GM08714 (cell line): Measurements from ENCODE around the gene EFTUD2.

ENCODE experiments used
- H3K4me3 ChIP-seq: fragments of 200-500 bp; sonication (Bioruptor generic); 2 replicates; pipeline ENCODE4 v1.5.1; 2014; ENCODE audit warnings: mild to moderate bottlenecking, low read length, inconsistent platforms
- ZNF274 ChIP-seq: IDR thresholded peaks from 2 replicates; pipeline ENCODE4 v1.6.1; 2012; ENCODE audit warnings: mild to moderate bottlenecking, low read depth, low read length

Gene EFTUD2

DNA sequence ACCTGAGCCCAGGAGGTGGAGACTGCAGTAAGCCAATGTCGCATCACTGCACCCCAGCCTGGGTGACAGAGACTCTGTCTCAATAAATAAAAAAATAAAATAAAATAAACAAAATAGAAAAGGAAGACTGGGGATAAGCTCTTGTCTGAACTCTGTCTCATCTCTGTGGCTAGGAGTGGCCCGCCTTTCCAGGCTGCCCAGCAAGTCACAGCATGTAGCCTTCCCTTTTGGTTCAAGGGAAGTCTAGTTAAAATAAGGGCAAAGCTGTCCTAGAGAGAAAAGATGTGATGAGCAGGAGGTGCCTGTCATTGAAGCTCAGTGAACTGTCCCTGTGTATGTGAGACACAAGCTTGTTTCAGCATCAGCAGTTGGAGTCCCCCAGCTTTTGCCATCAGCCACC lies 18.8 kb upstream of the EFTUD2 start:
- no peak for TF ChIP-seq ZNF274
- H3K4me3 ChIP-seq = no peak overlapping the region

DNA sequence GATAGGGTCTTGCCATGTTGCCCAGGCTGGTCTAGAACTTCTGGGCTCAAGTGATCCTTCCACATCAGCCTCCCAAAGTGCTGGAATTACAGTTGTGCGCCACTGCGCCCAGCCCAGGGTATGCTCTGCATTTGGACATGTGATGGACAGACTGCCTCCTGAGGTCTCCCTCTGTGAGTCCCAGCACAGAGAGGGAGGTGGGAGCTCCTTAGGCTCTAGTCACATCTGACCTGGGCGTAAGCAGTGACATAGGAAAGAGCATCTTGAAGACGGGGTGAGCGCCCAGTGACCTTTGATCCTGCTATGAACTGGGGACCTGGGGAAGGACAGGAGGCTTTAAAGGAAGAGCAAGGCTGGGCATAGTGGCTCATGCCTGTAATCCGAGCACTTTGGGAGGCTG lies 18.2 kb upstream of the EFTUD2 start:
- H3K4me3 ChIP-seq = no peak overlapping the region
- no peak for TF ChIP-seq ZNF274

DNA sequence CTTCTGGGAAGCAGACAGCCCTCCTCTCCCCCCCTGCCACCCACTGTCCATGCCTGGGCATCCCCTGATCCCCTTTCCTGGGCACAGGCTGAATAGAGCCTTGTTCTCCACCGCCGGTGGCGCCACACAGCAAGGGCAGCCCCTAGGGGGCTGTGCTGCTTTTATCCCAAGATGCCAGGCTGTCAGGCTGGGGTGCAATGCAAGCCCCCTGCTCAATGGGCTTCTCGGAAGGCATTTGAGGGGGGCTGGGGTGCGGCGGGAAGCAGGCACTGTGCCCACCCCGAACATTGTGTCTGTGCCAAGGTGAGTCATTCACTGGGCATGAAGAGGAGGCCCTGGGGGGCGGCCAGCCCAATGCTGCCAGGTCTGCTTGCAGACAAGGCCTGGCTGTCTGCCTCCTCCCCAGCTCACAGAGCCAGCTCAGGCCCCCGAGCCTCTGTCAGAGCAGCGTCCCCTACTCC lies 17.6 kb upstream of the EFTUD2 start:
- no peak for TF ChIP-seq ZNF274
- H3K4me3 ChIP-seq = no peak overlapping the region

DNA sequence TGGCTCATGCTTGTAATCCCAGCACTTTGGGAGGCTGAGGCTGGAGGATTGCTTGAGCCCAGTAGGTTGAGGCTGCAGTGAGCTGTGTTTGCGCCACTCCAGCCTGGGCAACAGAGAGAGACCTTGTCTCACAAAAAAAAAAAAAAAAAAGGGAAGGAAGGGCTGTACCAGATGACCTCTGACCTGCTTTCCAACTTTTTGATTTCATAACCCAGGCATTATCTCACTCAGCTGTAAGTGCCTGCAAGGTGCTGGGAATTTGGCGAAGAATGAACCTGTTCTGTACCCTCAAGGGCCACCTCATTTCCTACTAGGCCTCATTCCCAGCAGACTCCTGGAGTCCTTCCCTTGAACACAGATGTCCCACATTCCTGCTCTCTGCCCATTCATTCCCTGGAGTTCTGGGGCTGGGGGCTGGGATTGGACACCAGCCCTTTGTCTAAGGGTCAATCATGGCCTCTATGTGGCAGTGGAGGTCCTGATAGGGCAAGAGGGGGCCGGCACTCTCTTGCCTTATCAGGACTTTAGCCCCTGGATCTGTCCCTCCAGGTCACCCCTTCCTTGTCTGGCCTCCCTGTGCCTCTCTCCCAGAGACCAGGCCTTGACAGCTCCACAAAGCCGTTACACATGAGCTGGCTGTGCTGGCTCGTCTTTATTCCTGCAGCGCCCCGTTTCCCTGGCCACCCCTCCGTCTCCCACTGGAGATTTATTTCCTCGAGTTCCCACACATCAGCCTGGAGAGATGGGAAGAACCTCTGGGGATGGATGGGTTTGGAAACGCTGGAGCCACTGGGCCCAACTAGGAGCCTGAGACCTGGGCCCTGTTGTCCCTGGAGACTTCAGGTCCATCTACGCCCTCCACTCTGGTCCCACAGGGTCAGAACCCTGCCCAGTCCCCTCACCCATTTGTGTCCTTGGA lies 16.9 kb upstream of the EFTUD2 start:
- no peak for TF ChIP-seq ZNF274
- H3K4me3 ChIP-seq = no peak overlapping the region

DNA sequence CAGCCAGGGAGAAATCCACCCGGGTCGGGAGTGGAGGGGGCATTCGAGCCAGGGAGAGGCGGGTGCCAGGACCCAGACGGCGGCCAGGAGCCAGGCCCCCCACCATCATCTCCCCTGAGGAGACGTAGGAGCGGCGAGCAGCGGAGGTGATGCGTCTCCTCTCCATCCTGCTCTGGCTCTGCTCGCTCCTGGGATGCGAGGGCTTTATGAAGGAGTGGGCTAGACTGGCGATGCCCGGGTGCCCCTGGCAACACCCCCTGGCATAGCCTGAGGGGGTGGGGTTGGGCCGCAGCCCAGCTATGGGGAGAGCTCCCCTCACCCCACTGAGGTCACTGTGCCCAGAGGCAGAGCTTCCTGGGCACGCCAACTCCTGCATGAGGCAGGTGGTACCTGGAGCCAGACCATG lies 16.1 kb upstream of the EFTUD2 start, which contains the start of gene GFAP:
TSS of gene GFAP (minus strand) at position 180 of the 406 bp plus-strand sequence. CDS start at position 166, 14 bp downstream.
- no peak for TF ChIP-seq ZNF274
- no peak within 1 kb of the TSS for H3K4me3 ChIP-seq

DNA sequence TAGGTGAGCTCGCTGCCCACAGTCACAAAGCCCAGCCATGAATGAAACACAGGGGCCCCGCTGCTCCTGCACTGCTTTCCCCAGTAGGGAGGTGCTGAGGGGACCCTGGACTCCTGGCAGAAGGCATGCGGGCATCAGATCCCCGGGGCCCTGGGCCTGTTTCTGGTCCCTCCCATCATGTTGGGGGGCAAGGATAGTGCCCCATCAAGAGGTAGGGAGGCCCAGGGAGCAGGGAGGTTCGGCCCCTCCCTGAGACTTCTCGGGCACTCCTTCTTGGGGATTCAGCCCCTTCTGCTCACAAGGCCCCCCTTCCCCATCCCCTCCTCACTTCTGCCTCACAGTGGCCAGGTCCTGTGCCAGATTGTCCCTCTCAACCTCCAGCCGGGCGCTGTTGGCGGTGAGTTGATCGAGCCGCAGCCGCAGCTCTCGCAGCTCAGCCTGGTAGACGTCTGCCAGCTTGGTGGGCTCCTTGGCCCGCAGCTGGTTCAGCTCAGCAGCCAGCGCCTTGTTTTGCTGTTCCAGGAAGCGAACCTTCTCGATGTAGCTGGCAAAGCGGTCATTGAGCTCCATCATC lies 15.5 kb upstream of the EFTUD2 start:
- H3K4me3 ChIP-seq = no peak overlapping the region
- no peak for TF ChIP-seq ZNF274

DNA sequence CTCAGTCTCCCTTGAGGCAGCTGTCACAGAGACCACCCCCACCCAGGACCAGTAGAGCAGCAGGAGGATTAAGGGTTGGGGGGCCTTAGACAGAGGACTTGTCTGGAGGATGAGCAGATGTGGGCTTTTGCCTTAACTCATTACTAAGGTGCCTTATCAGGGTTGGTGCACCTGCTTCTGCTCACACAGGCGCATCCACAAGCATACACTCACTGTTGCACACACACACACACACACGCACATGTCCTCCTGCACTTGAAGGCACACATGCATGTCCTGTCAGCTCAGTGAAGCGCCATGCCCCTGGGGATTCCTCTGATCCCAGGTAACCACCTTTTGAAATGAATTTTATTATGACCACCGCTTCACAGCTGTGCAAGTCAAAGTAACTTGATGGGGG lies 14.9 kb upstream of the EFTUD2 start:
- H3K4me3 ChIP-seq = no peak overlapping the region
- TF ChIP-seq ZNF274 = no peak

DNA sequence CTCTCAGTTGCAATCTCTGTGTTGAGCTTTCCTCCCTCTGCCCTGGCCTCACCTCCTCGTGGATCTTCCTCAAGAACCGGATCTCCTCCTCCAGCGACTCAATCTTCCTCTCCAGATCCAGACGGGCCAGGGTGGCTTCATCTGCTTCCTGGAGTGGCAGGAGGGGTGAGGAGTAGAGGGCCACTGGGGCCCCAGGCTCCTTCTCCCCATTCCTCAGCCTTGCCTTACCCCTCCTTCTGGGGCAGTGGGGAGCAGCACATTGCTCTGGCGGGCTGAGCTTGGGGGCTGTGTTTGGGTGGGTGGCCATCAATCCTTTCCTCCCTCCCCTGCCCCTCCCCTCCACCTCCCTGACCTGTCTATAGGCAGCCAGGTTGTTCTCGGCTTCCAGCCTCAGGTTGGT lies 14.4 kb upstream of the EFTUD2 start:
- no peak for TF ChIP-seq ZNF274
- H3K4me3 ChIP-seq = no peak overlapping the region

DNA sequence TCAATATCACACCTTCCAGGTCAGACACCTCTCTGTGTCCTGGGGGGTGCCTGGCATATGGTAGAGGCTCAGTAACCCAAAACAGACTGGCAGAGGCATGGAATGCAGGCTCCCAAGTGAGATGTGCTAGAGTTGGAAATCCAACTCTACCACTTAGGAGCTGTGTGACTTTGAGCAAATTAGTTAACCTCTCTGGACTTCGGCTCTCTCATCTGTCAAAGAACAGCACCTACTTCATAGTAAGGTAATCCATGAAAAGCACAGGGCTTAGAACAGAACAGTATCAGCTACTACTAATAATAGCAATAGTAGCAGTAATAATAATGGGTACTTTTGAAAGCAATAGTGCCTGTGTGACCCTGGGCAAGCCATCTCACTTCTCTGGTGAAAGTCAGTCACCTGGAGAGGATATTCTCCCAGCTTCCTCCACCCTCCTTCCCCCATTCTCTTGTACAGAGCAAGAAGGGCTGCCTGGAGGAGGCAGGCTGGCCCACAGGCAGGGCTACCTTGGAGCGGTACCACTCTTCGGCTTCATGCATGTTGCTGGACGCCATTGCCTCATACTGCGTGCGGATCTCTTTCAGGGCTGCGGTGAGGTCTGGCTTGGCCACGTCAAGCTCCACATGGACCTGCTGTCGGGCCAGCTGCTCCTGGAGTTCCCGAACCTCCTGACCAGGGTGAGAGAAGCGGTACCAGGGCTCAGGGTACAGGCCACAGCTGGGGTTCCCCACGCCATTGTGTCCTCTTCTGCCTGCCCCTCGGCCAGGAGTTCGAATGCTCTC lies 13.7 kb upstream of the EFTUD2 start:
- TF ChIP-seq ZNF274 = no peak
- H3K4me3 ChIP-seq = no peak overlapping the region

DNA sequence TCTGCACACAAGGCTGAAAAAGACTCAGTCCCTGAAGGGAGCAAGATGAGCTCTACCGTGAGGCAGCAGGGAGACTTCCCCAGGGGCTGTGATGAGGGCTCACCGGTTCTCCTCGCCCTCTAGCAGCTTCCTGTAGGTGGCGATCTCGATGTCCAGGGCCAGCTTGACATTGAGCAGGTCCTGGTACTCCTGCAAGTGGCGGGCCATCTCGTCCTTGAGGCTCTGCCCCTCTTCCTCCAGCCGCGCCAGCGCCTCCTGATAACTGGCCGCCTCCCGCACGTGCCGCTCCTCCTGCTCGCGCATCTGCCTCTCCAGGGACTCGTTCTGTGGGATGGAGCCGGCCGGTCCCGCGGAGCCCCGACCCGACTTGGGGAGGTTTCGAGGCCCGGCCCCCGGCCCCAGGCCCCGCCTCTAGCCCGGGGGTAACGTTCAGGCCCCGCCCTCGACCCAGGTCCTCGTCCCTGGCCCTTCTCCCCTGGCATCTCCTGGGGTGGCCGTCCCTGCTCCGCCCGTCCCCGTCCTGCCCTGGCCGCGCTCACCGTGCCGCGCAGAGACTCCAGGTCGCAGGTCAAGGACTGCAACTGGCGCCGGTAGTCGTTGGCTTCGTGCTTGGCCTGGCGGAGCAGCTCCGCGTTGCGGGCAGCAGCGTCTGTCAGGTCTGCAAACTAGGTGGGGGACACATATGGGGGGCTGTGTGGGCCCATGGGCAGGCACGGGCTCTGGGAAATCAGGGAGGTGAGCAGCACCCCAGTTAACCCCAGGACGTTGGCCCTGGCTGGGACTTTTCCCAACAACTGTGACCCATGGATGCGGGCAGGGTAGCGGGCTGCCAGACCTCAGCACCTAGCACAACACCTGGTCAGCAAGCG lies 12.1 kb upstream of the EFTUD2 start:
- no peak for TF ChIP-seq ZNF274
- H3K4me3 ChIP-seq = no peak overlapping the region

DNA sequence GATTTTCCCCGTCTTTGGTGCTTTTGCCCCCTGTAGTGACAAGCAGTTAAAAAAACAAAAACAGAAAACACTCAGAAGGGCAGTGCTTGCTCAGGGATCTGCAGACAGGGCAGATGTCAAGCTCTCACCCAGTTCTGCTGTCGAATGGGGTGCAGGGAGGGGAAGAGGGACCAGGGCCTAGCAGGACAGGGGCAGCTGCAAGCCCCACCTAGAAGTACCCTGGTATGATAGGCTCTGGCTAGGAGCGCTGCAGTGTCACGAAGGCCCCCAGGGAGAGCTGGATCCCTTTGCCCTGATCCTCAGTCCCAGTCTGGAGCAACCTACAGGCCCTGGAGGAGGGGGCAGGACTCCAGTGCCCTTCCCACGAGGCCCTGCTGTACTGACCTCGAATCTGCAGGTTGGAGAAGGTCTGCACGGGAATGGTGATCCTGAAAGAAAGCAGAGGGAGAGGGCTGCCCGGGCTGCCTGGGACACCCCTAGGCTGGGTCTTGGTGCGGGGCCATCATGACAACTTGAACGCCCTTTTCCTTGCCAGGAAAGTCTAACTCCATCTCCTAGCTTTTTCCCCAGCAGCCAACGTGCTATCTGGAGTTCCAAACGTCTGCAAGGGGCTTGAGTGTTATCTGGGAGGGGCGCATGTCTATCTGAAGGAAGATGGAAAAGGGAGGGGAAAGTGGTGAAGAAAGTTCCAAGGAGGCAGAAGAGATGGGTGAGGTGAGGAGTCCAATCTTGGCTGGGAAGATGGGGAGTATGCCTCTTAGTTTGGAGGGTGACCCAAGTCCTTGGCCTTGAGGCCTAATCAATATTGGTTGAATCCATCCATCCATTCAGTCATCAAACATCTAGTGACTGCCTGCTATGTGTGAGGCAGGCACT lies 11.2 kb upstream of the EFTUD2 start:
- no peak for TF ChIP-seq ZNF274
- H3K4me3 ChIP-seq = no peak overlapping the region

DNA sequence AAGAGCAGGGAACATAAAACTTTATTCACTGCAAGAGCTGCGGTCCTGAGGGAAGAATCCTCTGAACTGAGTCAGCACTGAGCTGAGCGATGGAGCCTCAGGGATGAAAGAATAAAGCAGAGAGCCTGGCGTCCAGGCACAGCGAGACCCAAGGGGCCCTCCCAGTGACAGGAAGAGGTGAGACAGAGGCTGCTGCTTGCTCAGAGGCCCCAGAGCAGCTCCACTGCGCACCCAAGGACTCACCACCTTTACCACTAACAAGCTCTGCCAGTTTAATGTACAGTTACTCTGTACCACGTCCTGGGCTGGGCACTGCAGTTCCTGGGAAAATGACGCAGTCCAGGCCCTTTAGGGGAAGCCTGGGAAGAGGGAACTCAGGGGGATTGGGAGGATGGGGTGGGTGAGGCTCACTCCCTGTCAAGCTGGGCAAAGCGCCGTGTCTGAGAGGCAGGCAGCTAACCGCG lies 10.5 kb upstream of the EFTUD2 start:
- no peak for TF ChIP-seq ZNF274

More for the DNA sequence above, 10.5 kb upstream of the EFTUD2 start:
- no peak overlapping the region for H3K4me3 ChIP-seq
